Measurements from ENCODE around the gene SHISA9.

- TF ChIP-seq CTCF (IDR thresholded peaks at IDR 0.05; ENCODE audit: low read length) (no peak), EZH2 (IDR thresholded peaks at IDR 0.05; ENCODE audit: borderline replicate concordance, low read length) (no peak)
Observed at GRCh38 chr16:12951392-12951791, 50.0 kb downstream of the SHISA9 start.

Measured in OCI-LY1 (cell line).